ENCODE data around the gene VILL. TPM values are rescaled to one million over a fixed set of nuclear protein-coding genes. Genes with fewer than 3 reads are reported as not detected.

VILL gene
- total RNA-seq, 1 donor from 2014 or later: 1.5 TPM

DNA sequence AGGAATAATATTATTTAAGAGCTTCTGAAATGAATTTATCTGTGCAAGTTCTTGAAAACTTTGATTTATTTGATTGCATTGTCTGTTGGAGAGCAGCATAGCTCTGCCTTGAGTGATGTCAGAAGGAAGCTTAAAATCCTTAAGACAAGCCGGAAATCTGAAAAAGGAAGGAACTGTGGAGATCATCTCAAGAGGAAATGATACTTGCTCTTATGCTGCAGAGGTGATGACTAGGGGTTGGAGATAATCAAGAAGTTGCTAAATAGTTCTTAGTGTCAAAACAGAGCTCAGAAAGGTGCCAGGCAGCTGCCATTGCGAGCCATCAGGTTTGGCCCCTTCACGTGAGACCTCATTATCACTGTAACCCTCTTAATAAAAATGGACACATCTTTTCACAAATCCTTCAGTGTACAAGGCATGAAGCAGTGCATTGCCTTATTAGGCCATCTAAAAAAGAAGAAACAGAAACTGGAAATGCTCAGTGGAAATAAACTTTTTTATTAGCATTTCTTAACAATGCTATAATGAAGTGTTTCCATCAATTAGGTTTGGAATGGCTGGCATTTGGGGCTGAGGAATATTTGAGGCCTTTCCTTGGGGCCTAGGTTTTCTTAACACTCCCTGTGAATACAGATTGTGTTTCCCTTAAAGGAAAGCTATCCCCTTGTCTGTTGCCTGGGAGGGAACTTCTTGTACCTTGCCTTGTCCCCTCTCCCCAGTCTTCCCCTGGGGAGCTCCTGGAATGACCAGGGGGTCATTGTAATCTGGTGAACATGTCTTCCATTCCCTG is 34.5 kb upstream of the VILL start:
- H3K4me3 ChIP-seq (ENCODE audit: insufficient read depth, low read depth, low read length): no peak overlapping the region
- H3K4me1 ChIP-seq (ENCODE audit: insufficient read depth, low read length): no peaks in the 10 kb centered on the region
- TF ChIP-seq, protein P1, sequence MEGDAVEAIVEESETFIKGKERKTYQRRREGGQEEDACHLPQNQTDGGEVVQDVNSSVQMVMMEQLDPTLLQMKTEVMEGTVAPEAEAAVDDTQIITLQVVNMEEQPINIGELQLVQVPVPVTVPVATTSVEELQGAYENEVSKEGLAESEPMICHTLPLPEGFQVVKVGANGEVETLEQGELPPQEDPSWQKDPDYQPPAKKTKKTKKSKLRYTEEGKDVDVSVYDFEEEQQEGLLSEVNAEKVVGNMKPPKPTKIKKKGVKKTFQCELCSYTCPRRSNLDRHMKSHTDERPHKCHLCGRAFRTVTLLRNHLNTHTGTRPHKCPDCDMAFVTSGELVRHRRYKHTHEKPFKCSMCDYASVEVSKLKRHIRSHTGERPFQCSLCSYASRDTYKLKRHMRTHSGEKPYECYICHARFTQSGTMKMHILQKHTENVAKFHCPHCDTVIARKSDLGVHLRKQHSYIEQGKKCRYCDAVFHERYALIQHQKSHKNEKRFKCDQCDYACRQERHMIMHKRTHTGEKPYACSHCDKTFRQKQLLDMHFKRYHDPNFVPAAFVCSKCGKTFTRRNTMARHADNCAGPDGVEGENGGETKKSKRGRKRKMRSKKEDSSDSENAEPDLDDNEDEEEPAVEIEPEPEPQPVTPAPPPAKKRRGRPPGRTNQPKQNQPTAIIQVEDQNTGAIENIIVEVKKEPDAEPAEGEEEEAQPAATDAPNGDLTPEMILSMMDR (IDR thresholded peaks at IDR 0.05; ENCODE audit: insufficient read depth, low read depth, low read length): no peak
- no peak for TF ChIP-seq EZH2 (IDR thresholded peaks at IDR 0.05; ENCODE audit: insufficient read depth, low read length)
- H3K36me3 ChIP-seq (ENCODE audit: insufficient read depth, low read length): peaks cover 5% of the 10 kb centered on the region
- no peaks in the 10 kb centered on the region for H3K9me3 ChIP-seq (ENCODE audit: insufficient read depth, low read depth, low read length)
- H3K4me2 ChIP-seq (ENCODE audit: low read length): no peak overlapping the region
- H2AFZ ChIP-seq (ENCODE audit: low read depth, low read length): no peak overlapping the region
- H3K9me3 Mint-ChIP-seq (ENCODE audit: unreplicated experiment): no peaks in the 10 kb centered on the region
- no peaks in the 10 kb centered on the region for H4K20me1 ChIP-seq (ENCODE audit: insufficient read depth, low read length)
- no peak overlapping the region for H3K27ac Mint-ChIP-seq (ENCODE audit: unreplicated experiment)
- FAIRE-seq (no peak), DNase-seq (ENCODE audit: low read depth) (no peak)
- no peaks in the 10 kb centered on the region for H3K79me2 ChIP-seq (ENCODE audit: insufficient read depth, low read length)
- H3K27ac ChIP-seq (ENCODE audit: low read depth, low read length): no peak overlapping the region
- H3K27me3 ChIP-seq (ENCODE audit: insufficient read depth, low read length): no peaks in the 10 kb centered on the region
- no peaks in the 10 kb centered on the region for H3K27me3 Mint-ChIP-seq (ENCODE audit: low read depth, unreplicated experiment)
- no peak overlapping the region for H3K4me3 Mint-ChIP-seq (ENCODE audit: unreplicated experiment)
- H3K36me3 Mint-ChIP-seq (ENCODE audit: low read depth, unreplicated experiment): peaks cover 8% of the 10 kb centered on the region
- peaks cover 14% of the 10 kb centered on the region for H3K4me1 Mint-ChIP-seq (ENCODE audit: low read depth, unreplicated experiment)
- H3K9ac ChIP-seq (ENCODE audit: low read length): no peak overlapping the region

DNA sequence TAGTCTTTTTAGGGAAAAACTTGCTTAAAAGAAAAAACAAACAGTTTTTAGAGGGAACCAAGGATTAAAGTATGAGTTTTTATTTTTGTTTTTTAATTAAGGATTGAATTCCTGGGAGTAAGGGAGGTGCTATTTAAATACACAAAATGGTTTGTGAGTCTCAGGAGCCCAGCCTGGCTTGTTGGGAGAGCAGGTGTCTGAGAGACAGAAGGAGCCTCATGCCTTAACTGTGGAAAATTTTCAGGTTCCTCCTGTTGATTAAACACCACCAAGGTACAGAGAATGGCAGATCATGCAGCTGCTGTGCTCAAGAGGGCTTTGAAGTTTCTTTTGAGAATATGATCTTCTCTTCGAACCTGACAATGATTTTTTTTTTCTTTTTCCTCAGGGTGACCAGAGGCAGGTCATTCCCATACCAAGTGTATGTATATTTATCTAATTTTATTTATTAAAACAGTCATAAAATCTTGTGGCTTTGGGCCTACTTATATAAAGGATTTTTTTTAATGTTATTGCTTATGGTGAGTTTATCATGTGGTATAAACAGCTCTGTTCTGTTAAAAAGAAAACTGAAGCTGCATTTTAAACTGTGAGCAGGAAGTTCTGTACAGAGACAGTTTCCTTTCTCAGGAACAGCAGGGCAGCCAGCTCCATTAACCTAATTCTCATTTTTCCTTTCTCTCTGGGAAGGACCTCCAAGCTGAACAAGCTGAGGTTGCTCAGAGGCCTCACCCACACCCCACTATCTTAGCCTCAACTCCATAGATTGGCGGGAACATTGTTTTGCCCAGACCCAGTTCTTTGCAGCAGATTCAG is 33.7 kb upstream of the VILL start:
- Mint-ChIP-seq H3K36me3 (ENCODE audit: low read depth, unreplicated experiment) (peaks cover 8% of the 10 kb centered on the region), H3K4me3 (ENCODE audit: unreplicated experiment) (no peak overlapping the region), H3K27ac (ENCODE audit: unreplicated experiment) (peak overlapping the region; percentile 24), H3K27me3 (ENCODE audit: low read depth, unreplicated experiment) (no peaks in the 10 kb centered on the region), H3K9me3 (ENCODE audit: unreplicated experiment) (no peaks in the 10 kb centered on the region), H3K4me1 (ENCODE audit: low read depth, unreplicated experiment) (peaks cover 17% of the 10 kb centered on the region)
- H3K9ac ChIP-seq (ENCODE audit: low read length): no peak overlapping the region
- no peak overlapping the region for H2AFZ ChIP-seq (ENCODE audit: low read depth, low read length)
- H3K4me2 ChIP-seq (ENCODE audit: low read length): no peak overlapping the region
- no peaks in the 10 kb centered on the region for H3K9me3 ChIP-seq (ENCODE audit: insufficient read depth, low read depth, low read length)
- no peaks in the 10 kb centered on the region for H4K20me1 ChIP-seq (ENCODE audit: insufficient read depth, low read length)
- DNase-seq (ENCODE audit: low read depth) (no peak), FAIRE-seq (no peak)
- no peak overlapping the region for H3K4me3 ChIP-seq (ENCODE audit: insufficient read depth, low read depth, low read length)
- H3K27me3 ChIP-seq (ENCODE audit: insufficient read depth, low read length): no peaks in the 10 kb centered on the region
- no peaks in the 10 kb centered on the region for H3K79me2 ChIP-seq (ENCODE audit: insufficient read depth, low read length)
- no peak for TF ChIP-seq EZH2 (IDR thresholded peaks at IDR 0.05; ENCODE audit: insufficient read depth, low read length)
- TF ChIP-seq, protein P1 (IDR thresholded peaks at IDR 0.05; ENCODE audit: insufficient read depth, low read depth, low read length): no peak
- peaks cover 5% of the 10 kb centered on the region for H3K36me3 ChIP-seq (ENCODE audit: insufficient read depth, low read length)
- no peak overlapping the region for H3K27ac ChIP-seq (ENCODE audit: low read depth, low read length)
- no peaks in the 10 kb centered on the region for H3K4me1 ChIP-seq (ENCODE audit: insufficient read depth, low read length)

All from astrocyte (in vitro differentiated cells and primary cell).